Panc1 (cell line): ENCODE data around the gene C11orf65.
"Not testable (repeated sequence)": the region's sequence is repeated elsewhere in the genome, so short reads cannot be mapped to it uniquely, and the experiment has no call there.

ENCODE experiments used
- CTCF ChIP-seq: fragments of 450-650 bp; IDR thresholded peaks from 2 replicates; pipeline ENCODE4 v1.5.1; 2017; ENCODE audit warnings: mild to moderate bottlenecking
- POLR2AphosphoS5 ChIP-seq: IDR thresholded peaks from 2 replicates; pipeline ENCODE4 v1.6.1; 2012; ENCODE audit warnings: mild to moderate bottlenecking, low read depth, low read length, moderate library complexity
- REST ChIP-seq, 2 experiments: IDR thresholded peaks; 2 replicates each; pipeline ENCODE4 v1.6.1; 2011 to 2012; ENCODE audit warnings: low read depth in 2 of 2, control low read depth in 1 of 2, low read length in 1 of 2, mild to moderate bottlenecking in 1 of 2, moderate library complexity in 1 of 2; ENCODE audit not compliant: insufficient read depth in 1 of 2

- TF ChIP-seq CTCF; POLR2AphosphoS5; REST (IDR thresholded peaks at IDR 0.05; ENCODE audit: insufficient read depth in 1 of 2, low read depth in 2 of 2, low read length in 1 of 2): not testable (repeated sequence)
Observed at GRCh38 chr11:108396672-108397071, 70.7 kb downstream of the C11orf65 start.
